Panc1 (cell line): Measurements from ENCODE around the gene PRAC1. TPM values are rescaled to one million over a fixed set of nuclear protein-coding genes. Genes with fewer than 3 reads are reported as not detected.

Source experiments
- ATAC-seq: fragments of 200-7000 bp; cut with Tn5 transposase; 2 replicates; pipeline ENCODE4 v1.9.1; 2020; ENCODE audit warnings: mild to moderate bottlenecking, moderate library complexity
- BruUV-seq: library from RNA; stranded (reverse); fragments of 400-500 nt; replicated peaks from 2 replicates; lab custom pipeline; 2021; lab: Mats Ljungman, UMichigan
- CTCF ChIA-PET: fragments of 300-600 bp; sonication (Branson Sonifier 250); formaldehyde crosslinking; loops from one replicate; lab custom pipeline; 2022; ENCODE audit warnings: antibody characterized with exemption; lab: Charles Lee
- POLR2A ChIA-PET: fragments of 300-600 bp; sonication (Branson Sonifier 250); formaldehyde crosslinking; loops from one replicate; lab custom pipeline; 2022; ENCODE audit warnings: antibody characterized with exemption; lab: Charles Lee
- DNase-seq: peaks from one replicate; pipeline ENCODE4 v3.0.0-alpha.2; 2010; ENCODE audit warnings: low read depth, low spot score
- H3K27ac ChIP-seq: 2 replicates; pipeline ENCODE4 v1.5.1; 2011; ENCODE audit warnings: mild to moderate bottlenecking, low read length, inconsistent platforms
- H3K27me3 ChIP-seq: fragments of 200-500 bp; sonication (Bioruptor generic); 2 replicates; pipeline ENCODE4 v1.6.0; 2014; ENCODE audit warnings: low read length, inconsistent platforms; ENCODE audit not compliant: control insufficient read depth, insufficient read depth
- H3K36me3 ChIP-seq: fragments of 200-500 bp; sonication (Bioruptor generic); 2 replicates; pipeline ENCODE4 v1.5.1; 2014; ENCODE audit warnings: inconsistent platforms, mild to moderate bottlenecking, low read length, moderate library complexity; ENCODE audit not compliant: control insufficient read depth, insufficient read depth
- H3K4me1 ChIP-seq: 2 replicates; pipeline ENCODE4 v1.5.1; 2011; ENCODE audit warnings: inconsistent platforms, mild to moderate bottlenecking, low read length, moderate library complexity; ENCODE audit not compliant: control insufficient read depth, insufficient read depth
- H3K4me3 ChIP-seq, 2 experiments: 2 replicates each; pipeline ENCODE4 v1.5.1; 2011 to 2012; ENCODE audit warnings: low read depth in 2 of 2, low read length in 2 of 2, mild to moderate bottlenecking in 2 of 2, inconsistent platforms in 1 of 2, moderate library complexity in 1 of 2
- H3K9me3 ChIP-seq: fragments of 200-500 bp; sonication (Bioruptor generic); 2 replicates; pipeline ENCODE4 v1.5.1; 2014; ENCODE audit warnings: low read depth, mild to moderate bottlenecking, inconsistent platforms, low read length, moderate library complexity; ENCODE audit not compliant: control insufficient read depth, insufficient read depth
- CTCF ChIP-seq: fragments of 450-650 bp; IDR thresholded peaks from 2 replicates; pipeline ENCODE4 v1.5.1; 2017; ENCODE audit warnings: mild to moderate bottlenecking
- POLR2AphosphoS5 ChIP-seq: IDR thresholded peaks from 2 replicates; pipeline ENCODE4 v1.6.1; 2012; ENCODE audit warnings: mild to moderate bottlenecking, low read depth, low read length, moderate library complexity
- REST ChIP-seq, 2 experiments: IDR thresholded peaks; 2 replicates each; pipeline ENCODE4 v1.6.1; 2011 to 2012; ENCODE audit warnings: low read depth in 2 of 2, control low read depth in 1 of 2, low read length in 1 of 2, mild to moderate bottlenecking in 1 of 2, moderate library complexity in 1 of 2; ENCODE audit not compliant: insufficient read depth in 1 of 2
- SIN3A ChIP-seq: IDR thresholded peaks from 2 replicates; pipeline ENCODE4 v1.6.1; 2012; ENCODE audit warnings: low read depth, mild to moderate bottlenecking, low read length, moderate library complexity, borderline replicate concordance; ENCODE audit not compliant: insufficient read depth
- TCF7L2 ChIP-seq: IDR thresholded peaks from 2 replicates; pipeline ENCODE4 v1.6.1; 2011; ENCODE audit warnings: mild to moderate bottlenecking, low read depth, low read length, inconsistent platforms
- in situ Hi-C: cut with HindIII; loops from 2 replicates; pipeline ENCODE4 v1.10.0; 2016; ENCODE audit warnings: low sequenced_read_pairs, low pct_unique_long_range_greater_than_20kb
- intact Hi-C: fragments of 100-400 bp; cut with micrococcal nuclease; formaldehyde crosslinking; loops from one replicate; pipeline ENCODE4 v1.10.0; 2022; ENCODE audit not compliant: unreplicated experiment
- total RNA-seq: library from RNA; stranded (reverse); gene quantifications from one replicate; pipeline ENCODE4 v1.2.1, GENCODE V29; 2021; ENCODE audit not compliant: unreplicated experiment

The PRAC1 gene
- total RNA-seq, 1 experiment from 2014 or later, result not detected

DNA sequence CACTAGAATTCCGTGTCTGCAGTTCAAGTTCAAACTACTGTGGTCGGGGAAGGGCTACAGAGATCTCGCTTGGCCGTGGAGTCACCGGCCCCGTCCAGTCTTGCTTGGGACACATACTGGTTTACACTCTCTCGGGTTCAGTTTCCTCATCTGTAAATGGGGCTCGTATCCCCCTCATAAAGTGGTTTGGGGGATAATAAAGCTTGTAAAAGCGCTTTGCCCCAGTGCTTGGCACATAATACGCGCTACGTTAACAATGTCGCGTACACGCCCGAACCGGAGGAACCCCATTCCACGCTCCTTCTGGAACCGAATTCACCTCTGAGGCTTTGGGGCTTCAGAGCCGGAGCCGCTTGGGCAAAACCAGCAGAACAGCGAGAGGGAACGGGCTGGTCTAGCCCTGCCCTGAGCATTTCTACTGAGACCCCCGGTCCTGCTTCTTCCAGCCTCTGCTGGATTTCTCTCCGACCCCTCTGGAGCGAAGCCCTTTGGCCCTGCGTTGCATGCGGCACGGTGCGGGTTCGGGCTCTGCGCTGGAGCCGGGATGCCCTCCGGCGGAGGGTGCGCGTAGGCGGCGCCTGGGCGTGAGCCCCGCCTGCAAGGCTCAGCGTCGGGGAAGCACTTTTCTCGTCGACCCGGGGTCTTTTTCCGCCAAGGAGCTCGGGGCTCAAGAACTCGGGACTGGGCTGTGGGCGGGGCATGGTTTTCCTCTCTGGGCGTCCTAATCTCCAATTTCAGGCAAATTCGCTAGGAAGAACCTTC is 32.4 kb upstream of the PRAC1 start:
- Histone ChIP-seq H3K9me3 (no peaks in the 10 kb centered on the region), H3K27me3 (no peaks in the 10 kb centered on the region), H3K4me1 (peaks cover 21% of the 10 kb centered on the region), H3K4me3 (no peak overlapping the region), H3K36me3 (no peaks in the 10 kb centered on the region), H3K27ac (no peak overlapping the region)
- ChIA-PET POLR2A (no interaction called here), CTCF (no interaction called here)
- intact Hi-C loops (no loop called here), in situ Hi-C loops (no loop called here)
- TF ChIP-seq CTCF (no peak), REST (IDR thresholded peaks at IDR 0.05; ENCODE audit: insufficient read depth in 1 of 2, low read depth in 2 of 2, low read length in 1 of 2) (no peak), TCF7L2 (no peak)
- no TSS peak for BruUV-seq
- DNase-seq, result no peak
- ATAC-seq, result no peak

DNA sequence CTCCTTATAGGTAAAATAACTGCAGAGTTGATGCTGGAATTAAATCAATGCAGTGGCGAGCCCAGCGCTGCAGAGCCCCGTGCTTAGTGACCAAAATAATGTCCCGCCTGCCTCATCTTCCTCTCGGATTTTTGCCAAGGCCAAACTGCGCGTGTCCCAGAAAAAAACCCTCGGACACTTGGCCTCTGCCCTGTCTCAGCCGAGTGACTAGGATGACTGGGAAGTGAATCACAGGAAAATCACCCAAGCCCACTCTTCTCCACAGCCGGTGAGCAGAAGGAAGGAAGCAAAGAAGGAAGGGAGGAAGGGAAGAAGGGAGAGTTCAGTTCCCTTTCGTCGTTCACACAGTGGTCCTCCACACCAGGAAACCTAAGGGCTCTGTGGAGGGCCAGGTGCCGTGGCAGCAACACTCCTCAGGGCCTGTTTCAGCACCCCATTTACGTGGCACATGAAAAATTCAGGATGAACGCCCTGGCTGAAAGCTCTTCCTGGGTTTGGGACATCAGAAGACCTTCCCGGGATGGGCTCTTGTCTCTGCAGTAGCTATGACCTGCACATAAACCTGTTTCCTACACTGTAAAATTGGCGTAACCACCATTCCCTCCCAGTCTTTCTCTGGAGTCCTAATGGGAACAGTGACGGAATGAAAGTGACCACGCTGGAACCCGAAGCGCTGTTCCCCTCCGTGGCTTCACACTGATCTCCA is 31.6 kb upstream of the PRAC1 start:
- intact Hi-C loops, result no loop called here
- Histone ChIP-seq H3K4me3 (no peak overlapping the region), H3K9me3 (no peaks in the 10 kb centered on the region), H3K36me3 (no peaks in the 10 kb centered on the region), H3K27me3 (peaks cover 2% of the 10 kb centered on the region; the same call in 1 of the 2 replicates), H3K27ac (no peak overlapping the region; the same call in 1 of the 2 replicates), H3K4me1 (peaks cover 21% of the 10 kb centered on the region)
- ATAC-seq, result peak; percentile 19; the same call in 1 of the 2 replicates
- DNase-seq, result no peak
- in situ Hi-C loops, result no loop called here
- no peak for TF ChIP-seq CTCF
- TF ChIP-seq TCF7L2, result no peak
- no peak for TF ChIP-seq SIN3A
- no peak for TF ChIP-seq REST (IDR thresholded peaks at IDR 0.05; ENCODE audit: insufficient read depth in 1 of 2, low read depth in 2 of 2, low read length in 1 of 2)
- TF ChIP-seq POLR2AphosphoS5, result no peak
- CTCF ChIA-PET, result interaction anchor here (1.2 kb wide), 1 partner anchor 29 kb away, joined by 3 read pairs; no protein-coding TSS in a partner anchor
- POLR2A ChIA-PET, result no interaction called here
- BruUV-seq, result no TSS peak
